Adrenal gland (tissue), 5 donors: ENCODE data around the gene BDNF.

Experiments used
- POLR2A ChIP-seq, 2 donors: fragments of 450-650 bp; IDR thresholded peaks; one replicate each; pipeline ENCODE4 v1.6.1; 2017; ENCODE audit warnings: antibody characterized with exemption in 2 of 2, mild to moderate bottlenecking in 2 of 2, moderate library complexity in 1 of 2
- TF ChIP-seq, protein P1 (sequence below), 6 experiments: fragments of 450-650 bp in 4 of 6; fragments of 200-600 bp in 2 of 6; sonication (generic) in 1 of 6; IDR thresholded peaks; 1 replicate in 5 of 6; 2 replicates in 1 of 6; pipeline versions ENCODE4 v1.5.1 to v1.8.0; 2016 to 2021; ENCODE audit warnings: antibody characterized with exemption in 6 of 6, mild to moderate bottlenecking in 2 of 6, moderate library complexity in 1 of 6
- donor health status: DM: no; HTN: no; CAD: no.

DNA sequence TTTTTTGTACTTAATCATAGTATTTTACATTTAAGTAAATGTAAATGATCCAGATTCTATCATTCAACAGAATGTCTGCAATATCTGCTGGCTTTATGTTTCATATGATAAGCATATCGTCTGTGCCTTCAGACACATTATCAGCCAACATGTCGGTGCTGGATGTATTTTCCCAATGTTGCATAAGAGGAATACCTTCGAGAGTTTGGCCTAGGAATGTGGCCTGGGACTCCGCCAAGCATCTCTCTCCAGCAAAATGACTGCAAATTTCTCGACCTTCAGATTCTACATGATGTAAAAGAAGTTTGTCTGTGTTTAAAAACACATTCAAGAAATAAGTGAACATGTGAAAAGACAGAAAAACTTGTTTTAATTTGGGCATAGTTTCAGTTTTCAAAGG lies 6.9 kb downstream of the BDNF start:
- TF ChIP-seq, protein P1, sequence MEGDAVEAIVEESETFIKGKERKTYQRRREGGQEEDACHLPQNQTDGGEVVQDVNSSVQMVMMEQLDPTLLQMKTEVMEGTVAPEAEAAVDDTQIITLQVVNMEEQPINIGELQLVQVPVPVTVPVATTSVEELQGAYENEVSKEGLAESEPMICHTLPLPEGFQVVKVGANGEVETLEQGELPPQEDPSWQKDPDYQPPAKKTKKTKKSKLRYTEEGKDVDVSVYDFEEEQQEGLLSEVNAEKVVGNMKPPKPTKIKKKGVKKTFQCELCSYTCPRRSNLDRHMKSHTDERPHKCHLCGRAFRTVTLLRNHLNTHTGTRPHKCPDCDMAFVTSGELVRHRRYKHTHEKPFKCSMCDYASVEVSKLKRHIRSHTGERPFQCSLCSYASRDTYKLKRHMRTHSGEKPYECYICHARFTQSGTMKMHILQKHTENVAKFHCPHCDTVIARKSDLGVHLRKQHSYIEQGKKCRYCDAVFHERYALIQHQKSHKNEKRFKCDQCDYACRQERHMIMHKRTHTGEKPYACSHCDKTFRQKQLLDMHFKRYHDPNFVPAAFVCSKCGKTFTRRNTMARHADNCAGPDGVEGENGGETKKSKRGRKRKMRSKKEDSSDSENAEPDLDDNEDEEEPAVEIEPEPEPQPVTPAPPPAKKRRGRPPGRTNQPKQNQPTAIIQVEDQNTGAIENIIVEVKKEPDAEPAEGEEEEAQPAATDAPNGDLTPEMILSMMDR (IDR thresholded peaks at IDR 0.05): no peak
- no peak for TF ChIP-seq POLR2A (IDR thresholded peaks at IDR 0.05)
